Measurements from ENCODE around the gene PRIMA1.

Gene PRIMA1

GRCh38 chr14:93825235-93825553, 36.9 kb upstream of the PRIMA1 start:
- no peak for DNase-seq (ENCODE audit: low spot score)
- in situ Hi-C loops (cut with MboI; ENCODE audit: low pct_unique_long_range_greater_than_20kb, low sequenced_read_pairs, unreplicated experiment): no loop called here
- TF ChIP-seq, protein P1, sequence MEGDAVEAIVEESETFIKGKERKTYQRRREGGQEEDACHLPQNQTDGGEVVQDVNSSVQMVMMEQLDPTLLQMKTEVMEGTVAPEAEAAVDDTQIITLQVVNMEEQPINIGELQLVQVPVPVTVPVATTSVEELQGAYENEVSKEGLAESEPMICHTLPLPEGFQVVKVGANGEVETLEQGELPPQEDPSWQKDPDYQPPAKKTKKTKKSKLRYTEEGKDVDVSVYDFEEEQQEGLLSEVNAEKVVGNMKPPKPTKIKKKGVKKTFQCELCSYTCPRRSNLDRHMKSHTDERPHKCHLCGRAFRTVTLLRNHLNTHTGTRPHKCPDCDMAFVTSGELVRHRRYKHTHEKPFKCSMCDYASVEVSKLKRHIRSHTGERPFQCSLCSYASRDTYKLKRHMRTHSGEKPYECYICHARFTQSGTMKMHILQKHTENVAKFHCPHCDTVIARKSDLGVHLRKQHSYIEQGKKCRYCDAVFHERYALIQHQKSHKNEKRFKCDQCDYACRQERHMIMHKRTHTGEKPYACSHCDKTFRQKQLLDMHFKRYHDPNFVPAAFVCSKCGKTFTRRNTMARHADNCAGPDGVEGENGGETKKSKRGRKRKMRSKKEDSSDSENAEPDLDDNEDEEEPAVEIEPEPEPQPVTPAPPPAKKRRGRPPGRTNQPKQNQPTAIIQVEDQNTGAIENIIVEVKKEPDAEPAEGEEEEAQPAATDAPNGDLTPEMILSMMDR (IDR thresholded peaks at IDR 0.05; ENCODE audit: extremely low read depth, insufficient read depth, missing control alignments): no peak

GRCh38 chr14:93824518-93825234, 36.4 kb upstream of the PRIMA1 start:
- DNase-seq (ENCODE audit: low spot score): no peak
- TF ChIP-seq, protein P1 (IDR thresholded peaks at IDR 0.05; ENCODE audit: extremely low read depth, insufficient read depth, missing control alignments): no peak
- in situ Hi-C loops (cut with MboI; ENCODE audit: low pct_unique_long_range_greater_than_20kb, low sequenced_read_pairs, unreplicated experiment): no loop called here

GRCh38 chr14:93824076-93824475, 35.8 kb upstream of the PRIMA1 start:
- TF ChIP-seq, protein P1 (IDR thresholded peaks at IDR 0.05; ENCODE audit: extremely low read depth, insufficient read depth, missing control alignments): no peak
- no peak for DNase-seq (ENCODE audit: low spot score)
- in situ Hi-C loops (cut with MboI; ENCODE audit: low pct_unique_long_range_greater_than_20kb, low sequenced_read_pairs, unreplicated experiment): no loop called here

- no peak for DNase-seq (ENCODE audit: low spot score)
- TF ChIP-seq, protein P1 (IDR thresholded peaks at IDR 0.05; ENCODE audit: extremely low read depth, insufficient read depth, missing control alignments): no peak
- in situ Hi-C loops (cut with MboI; ENCODE audit: low pct_unique_long_range_greater_than_20kb, low sequenced_read_pairs, unreplicated experiment): no loop called here
These were observed 32.8 kb upstream of the PRIMA1 start for GRCh38 chr14:93821051-93821450.

DNA sequence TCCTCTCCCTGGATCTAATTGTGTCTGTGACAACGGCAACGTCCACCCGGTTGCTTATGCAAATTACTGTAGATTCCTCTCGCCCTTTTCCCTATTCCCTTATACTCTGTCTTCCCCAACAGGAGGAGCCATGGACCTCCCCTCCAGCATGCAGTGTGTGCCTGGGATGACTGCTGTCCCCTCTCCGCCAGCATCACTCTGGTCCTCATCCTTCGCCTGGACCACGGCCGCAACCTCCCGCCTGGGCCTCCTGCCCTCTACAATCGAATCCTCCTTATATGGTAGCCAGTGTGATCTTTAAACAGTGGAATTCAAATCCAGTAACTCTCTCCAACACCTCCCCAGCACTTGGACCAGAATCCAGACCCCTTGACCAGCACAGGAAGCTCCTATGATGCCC, 30.6 kb upstream of the PRIMA1 start:
- in situ Hi-C loops (cut with MboI; ENCODE audit: low pct_unique_long_range_greater_than_20kb, low sequenced_read_pairs, unreplicated experiment): no loop called here
- TF ChIP-seq, protein P1 (IDR thresholded peaks at IDR 0.05; ENCODE audit: extremely low read depth, insufficient read depth, missing control alignments): no peak
- DNase-seq (ENCODE audit: low spot score): no peak

GRCh38 chr14:93811676-93812075, 23.4 kb upstream of the PRIMA1 start:
- TF ChIP-seq, protein P1 (IDR thresholded peaks at IDR 0.05; ENCODE audit: extremely low read depth, insufficient read depth, missing control alignments): no peak
- in situ Hi-C loops (cut with MboI; ENCODE audit: low pct_unique_long_range_greater_than_20kb, low sequenced_read_pairs, unreplicated experiment): no loop called here

More at GRCh38 chr14:93811676-93812075, 23.4 kb upstream of the PRIMA1 start:
- no peak for DNase-seq (ENCODE audit: low spot score)
